Neuronal stem cell (in vitro differentiated cells): ENCODE measurements around the gene ZNF200.

ENCODE experiments used
- DNase-seq: peaks from one replicate; pipeline ENCODE4 v3.0.0-alpha.2; 2013; ENCODE audit warnings: low spot score
- H2AFZ ChIP-seq: one replicate; pipeline ENCODE4 v1.6.1; 2013; ENCODE audit warnings: mild to moderate bottlenecking, low read length, inconsistent platforms
- H2AK5ac ChIP-seq: 2 replicates; pipeline ENCODE4 v1.6.1; 2013; ENCODE audit warnings: low read depth, mild to moderate bottlenecking, inconsistent platforms, low read length, moderate library complexity, mixed read lengths
- H2BK120ac ChIP-seq: 2 replicates; pipeline ENCODE4 v1.6.1; 2013; ENCODE audit warnings: low read depth, mild to moderate bottlenecking, inconsistent platforms, low read length, moderate library complexity, mixed read lengths
- H2BK12ac ChIP-seq: one replicate; pipeline ENCODE4 v1.6.1; 2013; ENCODE audit warnings: low read length, inconsistent platforms
- H2BK15ac ChIP-seq: 2 replicates; pipeline ENCODE4 v1.6.1; 2013; ENCODE audit warnings: mild to moderate bottlenecking, low read length, inconsistent platforms, mixed read lengths
- H2BK5ac ChIP-seq: one replicate; pipeline ENCODE4 v1.6.1; 2013; ENCODE audit warnings: inconsistent platforms, mild to moderate bottlenecking, low read length, moderate library complexity
- H3K14ac ChIP-seq: one replicate; pipeline ENCODE4 v1.6.1; 2013; ENCODE audit warnings: low read length, inconsistent platforms
- H3K18ac ChIP-seq: 2 replicates; pipeline ENCODE4 v1.6.1; 2013; ENCODE audit warnings: low read length, inconsistent platforms
- H3K23ac ChIP-seq: 2 replicates; pipeline ENCODE4 v1.6.1; 2013; ENCODE audit warnings: low read depth, mild to moderate bottlenecking, mixed read lengths, low read length, inconsistent platforms; ENCODE audit not compliant: poor library complexity
- H3K27ac ChIP-seq: replicated peaks from 3 replicates; pipeline ENCODE4 v1.5.1; 2013; ENCODE audit warnings: low read length, inconsistent platforms
- H3K27me3 ChIP-seq, 3 experiments: 2 replicates each; pipeline ENCODE4 v1.6.1; 2013; ENCODE audit warnings: low read length in 3 of 3, mild to moderate bottlenecking in 2 of 3, inconsistent platforms in 1 of 3, low read depth in 1 of 3, mixed read lengths in 1 of 3, moderate library complexity in 1 of 3; ENCODE audit not compliant: control insufficient read depth in 3 of 3, insufficient read depth in 3 of 3
- H3K36me3 ChIP-seq, 2 donors: replicated peaks in 1 of 2; 2 replicates each; pipeline ENCODE4 v1.6.1; 2013; ENCODE audit warnings: low read length in 2 of 2; ENCODE audit not compliant: control insufficient read depth in 2 of 2, insufficient read depth in 2 of 2
- H3K4ac ChIP-seq: 2 replicates; pipeline ENCODE4 v1.6.1; 2013; ENCODE audit warnings: inconsistent platforms, mild to moderate bottlenecking, low read length, moderate library complexity
- H3K4me1 ChIP-seq, 2 donors: 1 replicate in 1 of 2; 2 replicates in 1 of 2; pipeline ENCODE4 v1.6.1; 2013; ENCODE audit warnings: low read length in 2 of 2, low read depth in 1 of 2; ENCODE audit not compliant: control insufficient read depth in 2 of 2, insufficient read depth in 1 of 2
- H3K4me2 ChIP-seq: one replicate; pipeline ENCODE4 v1.6.1; 2013; ENCODE audit warnings: mild to moderate bottlenecking, low read length, inconsistent platforms; ENCODE audit not compliant: insufficient read depth, poor library complexity, severe bottlenecking
- H3K4me3 ChIP-seq, 2 donors: 2 replicates each; pipeline ENCODE4 v1.5.1; 2013; ENCODE audit warnings: low read length in 2 of 2, mild to moderate bottlenecking in 2 of 2, inconsistent platforms in 1 of 2, moderate library complexity in 1 of 2
- H3K79me1 ChIP-seq: one replicate; pipeline ENCODE4 v1.6.1; 2013; ENCODE audit warnings: low read depth, mild to moderate bottlenecking, inconsistent platforms, low read length, moderate library complexity
- H3K9ac ChIP-seq: one replicate; pipeline ENCODE4 v1.6.1; 2013; ENCODE audit warnings: mild to moderate bottlenecking, low read depth, low read length, inconsistent platforms; ENCODE audit not compliant: poor library complexity
- H3K9me3 ChIP-seq, 2 donors: replicated peaks in 1 of 2; 2 replicates each; pipeline versions ENCODE3 to v1.6.1; 2013; ENCODE audit warnings: low read length in 2 of 2, mild to moderate bottlenecking in 2 of 2, inconsistent platforms in 1 of 2, low read depth in 1 of 2, mixed read lengths in 1 of 2, moderate library complexity in 1 of 2; ENCODE audit not compliant: control insufficient read depth in 2 of 2, insufficient read depth in 1 of 2
- H4K8ac ChIP-seq: one replicate; pipeline ENCODE4 v1.6.1; 2013; ENCODE audit warnings: low read depth, mild to moderate bottlenecking, inconsistent platforms, low read length, moderate library complexity
- H4K91ac ChIP-seq: one replicate; pipeline ENCODE4 v1.6.1; 2013; ENCODE audit warnings: low read length, low read depth, mild to moderate bottlenecking, inconsistent platforms; ENCODE audit not compliant: poor library complexity
- WGBS, 2 donors: extraction: QIAGEN DNeasy Blood & Tissue Kit; methylation state at CpG; one replicate each; pipeline ENCODE4 v1.1.7; 2013; ENCODE audit warnings: missing lambda C conversion rate in 2 of 2, mixed read lengths in 1 of 2; ENCODE audit not compliant: insufficient read length in 2 of 2, insufficient replicate concordance in 1 of 2; ENCODE audit errors: extremely low coverage in 2 of 2; 5-methylcytosine and 5-hydroxymethylcytosine counted together

Gene ZNF200

DNA sequence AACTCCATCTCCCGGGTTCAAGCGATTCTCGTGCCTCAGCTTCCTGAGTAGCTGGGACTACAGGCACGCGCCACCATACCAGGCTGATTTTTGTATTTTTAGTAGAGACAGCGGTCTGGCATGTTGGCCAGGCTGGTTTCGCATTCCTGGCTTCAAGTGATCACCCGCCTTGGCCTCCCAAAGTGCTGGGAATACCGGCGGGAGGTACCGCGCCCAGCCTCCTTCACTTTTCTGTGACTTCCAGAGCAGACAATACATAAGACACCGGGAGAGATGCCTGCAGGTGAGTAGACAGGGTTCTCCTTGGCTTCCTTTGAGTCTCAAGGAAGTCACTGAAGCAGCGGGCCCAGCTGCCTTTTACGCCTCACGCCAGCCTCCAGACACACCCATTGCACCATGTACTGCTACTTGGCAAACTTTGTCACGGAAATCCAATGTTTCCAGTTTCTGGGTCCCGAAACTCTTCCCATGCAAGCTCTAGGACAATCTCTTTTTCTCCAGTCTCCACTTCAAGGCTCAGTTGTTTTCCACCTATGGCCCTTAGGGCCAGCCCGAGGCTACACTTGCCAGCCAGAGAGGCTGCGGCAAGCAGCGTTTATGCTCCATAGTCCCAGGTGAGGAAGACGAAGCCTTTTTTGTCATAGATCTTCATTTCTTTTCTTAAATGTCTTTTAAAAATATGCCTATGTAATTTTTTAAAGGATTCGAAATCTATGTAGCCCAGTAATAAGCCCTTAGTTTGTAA, 47.8 kb downstream of the ZNF200 start:
- no peak overlapping the region for H3K9ac ChIP-seq
- H3K4me2 ChIP-seq: no peak overlapping the region
- H3K4me3 ChIP-seq: no peak overlapping the region
- H3K14ac ChIP-seq: no peak overlapping the region
- no peaks in the 10 kb centered on the region for H3K9me3 ChIP-seq
- H3K4ac ChIP-seq: no peak overlapping the region
- no peak overlapping the region for H4K8ac ChIP-seq
- no peak overlapping the region for H2BK120ac ChIP-seq
- H4K91ac ChIP-seq: no peak overlapping the region
- no peak overlapping the region for H3K18ac ChIP-seq
- no peak overlapping the region for H2BK12ac ChIP-seq
- no peak overlapping the region for H2BK5ac ChIP-seq
- no CpG with 5 or more reads among the region's 23 CpGs for WGBS, 2 donors
- no peak overlapping the region for H2BK15ac ChIP-seq
- no peak overlapping the region for H3K27ac ChIP-seq
- no peak overlapping the region for H3K23ac ChIP-seq
- peaks cover 10 to 60% (median 32%) of the 10 kb centered on the region in 3 experiments for H3K27me3 ChIP-seq
- no peaks in the 10 kb centered on the region for H3K79me1 ChIP-seq
- H2AFZ ChIP-seq: no peak overlapping the region
- DNase-seq: no peak
- no peaks in the 10 kb centered on the region for H3K36me3 ChIP-seq
- H2AK5ac ChIP-seq: no peak overlapping the region
- H3K4me1 ChIP-seq: peaks cover 0 to 7% of the 10 kb centered on the region in 2 donors

DNA sequence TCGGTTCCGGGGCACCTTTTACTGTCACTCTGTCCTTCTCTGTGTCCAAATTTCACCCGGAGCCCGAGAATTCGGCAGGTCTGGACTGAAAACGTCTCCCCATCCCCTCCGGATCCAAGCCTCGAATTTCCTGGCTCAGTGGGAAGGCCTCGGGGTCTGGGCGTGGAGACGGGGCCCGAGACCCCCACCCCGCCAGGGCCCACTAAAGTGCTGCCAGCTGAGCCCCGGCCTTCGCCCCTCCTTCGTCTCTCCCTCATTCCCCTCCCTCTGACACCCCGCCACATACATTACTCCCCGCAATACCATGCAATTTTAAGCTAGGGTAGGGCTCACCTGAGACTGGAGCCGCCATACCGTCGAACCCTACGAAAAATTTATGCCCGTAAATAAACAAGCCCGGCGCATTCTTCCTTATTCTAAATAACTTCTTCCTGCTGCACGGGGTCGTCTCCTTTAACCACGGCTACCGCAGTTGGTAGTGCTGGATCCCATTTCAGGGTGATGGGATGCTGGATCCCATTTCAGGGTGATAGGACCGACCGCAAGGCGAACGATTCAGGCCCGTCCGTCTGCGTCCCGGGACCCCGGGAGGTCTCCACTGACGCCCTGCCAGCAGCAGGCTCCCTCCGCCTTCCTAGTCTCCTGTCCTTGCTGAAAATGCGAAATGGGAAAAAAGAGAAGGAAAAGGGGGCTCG, 51.4 kb downstream of the ZNF200 start:
- Histone ChIP-seq H3K18ac (no peak overlapping the region), H3K4me3 (peak overlapping the region; percentile 63 to 83)

DNA sequence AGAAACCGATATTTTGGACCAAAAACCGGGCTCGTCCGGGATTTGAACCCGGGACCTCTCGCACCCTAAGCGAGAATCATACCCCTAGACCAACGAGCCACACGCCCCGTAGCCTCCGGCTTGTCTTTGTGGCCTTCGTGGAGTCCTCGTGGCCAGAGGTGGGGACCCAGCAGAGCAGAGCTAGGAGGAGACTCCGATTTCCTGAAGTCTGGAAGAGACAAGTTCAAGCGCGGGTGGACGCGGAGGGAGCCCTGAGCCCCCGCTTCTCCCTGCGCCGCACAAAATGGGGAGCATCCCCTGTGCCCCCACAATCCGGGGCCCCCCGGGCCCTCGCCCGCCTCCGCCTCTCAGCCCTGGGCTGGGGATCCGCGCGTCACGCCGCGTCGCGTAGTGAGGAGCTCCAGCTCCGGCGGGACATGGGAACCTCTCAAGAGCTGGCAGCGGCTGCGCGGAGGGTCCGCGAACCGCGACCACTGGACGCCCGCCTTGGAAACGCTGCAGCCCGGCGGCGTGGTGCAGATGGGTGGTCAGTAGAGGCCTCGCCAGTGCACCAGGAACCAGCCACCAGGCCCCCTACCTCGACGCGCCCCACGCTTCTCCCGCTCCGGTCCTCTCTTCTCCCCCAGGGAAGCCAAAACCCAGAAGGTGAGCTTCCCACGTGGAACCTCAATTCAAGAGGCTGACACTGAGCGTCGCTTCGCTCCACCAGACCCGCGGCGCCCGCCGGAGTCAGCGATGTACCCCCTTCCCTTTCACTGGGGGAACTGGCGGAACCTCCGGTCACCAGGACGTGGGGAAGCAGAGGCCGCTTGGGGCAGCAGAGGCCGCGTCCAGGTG, 52.1 kb downstream of the ZNF200 start:
- Histone ChIP-seq H3K4me2 (peak overlapping the region; percentile 85), H4K8ac (no peak overlapping the region), H3K79me1 (no peaks in the 10 kb centered on the region), H3K18ac (peak overlapping the region; percentile 93), H2BK5ac (no peak overlapping the region), H4K91ac (no peak overlapping the region), H2AK5ac (peak overlapping the region; percentile 34), H3K4me1 (peaks cover 0 to 7% of the 10 kb centered on the region in 2 donors), H3K4me3 (peak overlapping the region; percentile 63 to 83), H3K14ac (no peak overlapping the region), H3K27me3 (peaks cover 15 to 60% (median 55%) of the 10 kb centered on the region in 3 experiments), H2BK15ac (no peak overlapping the region), H2AFZ (peak overlapping the region; percentile 95), H2BK12ac (no peak overlapping the region), H3K36me3 (no peaks in the 10 kb centered on the region), H2BK120ac (no peak overlapping the region), H3K23ac (peak overlapping the region; percentile 80), H3K9me3 (peaks cover 0 to 2% of the 10 kb centered on the region in 2 donors), H3K27ac (no peak overlapping the region), H3K9ac (peak overlapping the region; percentile 80), H3K4ac (no peak overlapping the region)
- no peak for DNase-seq
- WGBS, 2 donors: no CpG with 5 or more reads among the region's 72 CpGs

More for the DNA sequence above, 51.4 kb downstream of the ZNF200 start:
- peaks cover 15 to 57% (median 50%) of the 10 kb centered on the region in 3 experiments for H3K27me3 ChIP-seq
- H3K4ac ChIP-seq: no peak overlapping the region
- H4K91ac ChIP-seq: no peak overlapping the region
- no CpG with 5 or more reads among the region's 42 CpGs for WGBS, 2 donors
- H4K8ac ChIP-seq: no peak overlapping the region
- DNase-seq: no peak
- no peaks in the 10 kb centered on the region for H3K79me1 ChIP-seq
- peak overlapping the region; percentile 32 for H3K14ac ChIP-seq
- peak overlapping the region; percentile 80 for H3K23ac ChIP-seq
- no peak overlapping the region for H2BK120ac ChIP-seq
- H3K9me3 ChIP-seq: peaks cover 0 to 2% of the 10 kb centered on the region in 2 donors
- no peak overlapping the region for H2BK5ac ChIP-seq
- peak overlapping the region; percentile 80 for H3K9ac ChIP-seq
- H2BK12ac ChIP-seq: no peak overlapping the region
- H3K36me3 ChIP-seq: no peaks in the 10 kb centered on the region
- no peak overlapping the region for H3K27ac ChIP-seq
- H3K4me1 ChIP-seq: peaks cover 0 to 7% of the 10 kb centered on the region in 2 donors
- no peak overlapping the region for H2BK15ac ChIP-seq
- H2AFZ ChIP-seq: peak overlapping the region; percentile 95
- H3K4me2 ChIP-seq: peak overlapping the region; percentile 85
- H2AK5ac ChIP-seq: no peak overlapping the region
